Panc1 (cell line): Measurements from ENCODE around the gene H1-8.

Source experiments
- REST ChIP-seq, 2 experiments: IDR thresholded peaks; 2 replicates each; pipeline ENCODE4 v1.6.1; 2011 to 2012; ENCODE audit warnings: low read depth in 2 of 2, control low read depth in 1 of 2, low read length in 1 of 2, mild to moderate bottlenecking in 1 of 2, moderate library complexity in 1 of 2; ENCODE audit not compliant: insufficient read depth in 1 of 2
- SIN3A ChIP-seq: IDR thresholded peaks from 2 replicates; pipeline ENCODE4 v1.6.1; 2012; ENCODE audit warnings: low read depth, mild to moderate bottlenecking, low read length, moderate library complexity, borderline replicate concordance; ENCODE audit not compliant: insufficient read depth
- TF ChIP-seq, protein P1 (sequence below): fragments of 450-650 bp; IDR thresholded peaks from 2 replicates; pipeline ENCODE4 v1.5.1; 2017; ENCODE audit warnings: mild to moderate bottlenecking

- TF ChIP-seq, protein P1, sequence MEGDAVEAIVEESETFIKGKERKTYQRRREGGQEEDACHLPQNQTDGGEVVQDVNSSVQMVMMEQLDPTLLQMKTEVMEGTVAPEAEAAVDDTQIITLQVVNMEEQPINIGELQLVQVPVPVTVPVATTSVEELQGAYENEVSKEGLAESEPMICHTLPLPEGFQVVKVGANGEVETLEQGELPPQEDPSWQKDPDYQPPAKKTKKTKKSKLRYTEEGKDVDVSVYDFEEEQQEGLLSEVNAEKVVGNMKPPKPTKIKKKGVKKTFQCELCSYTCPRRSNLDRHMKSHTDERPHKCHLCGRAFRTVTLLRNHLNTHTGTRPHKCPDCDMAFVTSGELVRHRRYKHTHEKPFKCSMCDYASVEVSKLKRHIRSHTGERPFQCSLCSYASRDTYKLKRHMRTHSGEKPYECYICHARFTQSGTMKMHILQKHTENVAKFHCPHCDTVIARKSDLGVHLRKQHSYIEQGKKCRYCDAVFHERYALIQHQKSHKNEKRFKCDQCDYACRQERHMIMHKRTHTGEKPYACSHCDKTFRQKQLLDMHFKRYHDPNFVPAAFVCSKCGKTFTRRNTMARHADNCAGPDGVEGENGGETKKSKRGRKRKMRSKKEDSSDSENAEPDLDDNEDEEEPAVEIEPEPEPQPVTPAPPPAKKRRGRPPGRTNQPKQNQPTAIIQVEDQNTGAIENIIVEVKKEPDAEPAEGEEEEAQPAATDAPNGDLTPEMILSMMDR, result no peak
- TF ChIP-seq SIN3A (no peak), REST (IDR thresholded peaks at IDR 0.05; ENCODE audit: insufficient read depth in 1 of 2, low read depth in 2 of 2, low read length in 1 of 2) (no peak)
These were observed 7.9 kb upstream of the H1-8 start for GRCh38 chr3:129535075-129535474.
